SU-DHL-6 (cell line): ENCODE results near the gene TMPO.

ENCODE experiments used
- H2AFZ ChIP-seq: fragments of 200-600 bp; sonication (generic); 2 replicates; pipeline ENCODE4 v1.6.1; 2014; ENCODE audit warnings: low read depth, mild to moderate bottlenecking, moderate library complexity, mixed read lengths, antibody characterized with exemption, low read length; ENCODE audit not compliant: severe bottlenecking
- H3F3A ChIP-seq: fragments of 200-600 bp; shearing (Covaris generic); 2 replicates; pipeline ENCODE4 v1.6.0; 2016; ENCODE audit warnings: antibody characterized with exemption, mild to moderate bottlenecking; ENCODE audit not compliant: insufficient read depth
- H3K27ac ChIP-seq: fragments of 200-600 bp; sonication (generic); 2 replicates; pipeline ENCODE4 v1.5.1; 2016; ENCODE audit warnings: low read depth, mild to moderate bottlenecking, low read length, moderate library complexity, mixed read lengths
- H3K27me3 ChIP-seq: fragments of 200-600 bp; sonication (generic), shearing (Covaris generic); 2 replicates; pipeline ENCODE4 v1.6.0; 2014; ENCODE audit warnings: mild to moderate bottlenecking, low read length
- H3K36me3 ChIP-seq: fragments of 200-600 bp; sonication (generic); 2 replicates; pipeline ENCODE4 v1.6.1; 2014; ENCODE audit warnings: mild to moderate bottlenecking, low read length, mixed read lengths
- H3K4me2 ChIP-seq: fragments of 300-600, 200-600 bp; shearing (Covaris generic), sonication (generic); 2 replicates; pipeline ENCODE4 v1.6.0; 2014; ENCODE audit warnings: low read length, low read depth, mild to moderate bottlenecking; ENCODE audit not compliant: poor library complexity, severe bottlenecking
- H3K4me3 ChIP-seq: fragments of 200-600 bp; sonication (generic); 2 replicates; pipeline ENCODE4 v1.5.1; 2014; ENCODE audit warnings: antibody characterized with exemption, low read length, mild to moderate bottlenecking, mixed read lengths; ENCODE audit not compliant: insufficient read depth, poor library complexity, severe bottlenecking
- H3K79me2 ChIP-seq: fragments of 200-600 bp; sonication (generic); 2 replicates; pipeline ENCODE4 v1.6.1; 2014; ENCODE audit warnings: mild to moderate bottlenecking, low read length, moderate library complexity; ENCODE audit not compliant: insufficient read depth
- H3K9ac ChIP-seq: fragments of 200-600 bp; sonication (generic); 2 replicates; pipeline ENCODE4 v1.7.0; 2014; ENCODE audit warnings: mild to moderate bottlenecking, low read length
- H3K9me2 ChIP-seq: fragments of 200-600 bp; sonication (generic); replicated peaks from 2 replicates; pipeline ENCODE4 v1.6.1; 2014; ENCODE audit warnings: low read length; ENCODE audit not compliant: insufficient read depth
- H3K9me3 ChIP-seq: fragments of 200-600 bp; sonication (generic); 2 replicates; pipeline ENCODE4 v1.6.1; 2014; ENCODE audit warnings: low read length, mixed read lengths; ENCODE audit not compliant: insufficient read depth
- H4K20me1 ChIP-seq: fragments of 200-600 bp; sonication (generic); 2 replicates; pipeline ENCODE4 v1.6.1; 2014; ENCODE audit warnings: low read depth, mild to moderate bottlenecking, antibody characterized with exemption, low read length, moderate library complexity, mixed read lengths
- EZH2phosphoT487 ChIP-seq: fragments of 200-600 bp; sonication (generic), shearing (Covaris generic); conservative IDR thresholded peaks from 2 replicates; pipeline ENCODE4 v1.6.1; 2018; ENCODE audit warnings: mild to moderate bottlenecking, antibody characterized with exemption, low read length, moderate library complexity, mixed read lengths
- TF ChIP-seq, protein P1 (sequence below): fragments of 200-600 bp; sonication (generic); IDR thresholded peaks from one replicate; pipeline ENCODE4 v1.5.1; 2017; ENCODE audit warnings: antibody characterized with exemption, mild to moderate bottlenecking, low read length, moderate library complexity; ENCODE audit not compliant: insufficient read depth, poor library complexity, severe bottlenecking

Gene TMPO, protein sequence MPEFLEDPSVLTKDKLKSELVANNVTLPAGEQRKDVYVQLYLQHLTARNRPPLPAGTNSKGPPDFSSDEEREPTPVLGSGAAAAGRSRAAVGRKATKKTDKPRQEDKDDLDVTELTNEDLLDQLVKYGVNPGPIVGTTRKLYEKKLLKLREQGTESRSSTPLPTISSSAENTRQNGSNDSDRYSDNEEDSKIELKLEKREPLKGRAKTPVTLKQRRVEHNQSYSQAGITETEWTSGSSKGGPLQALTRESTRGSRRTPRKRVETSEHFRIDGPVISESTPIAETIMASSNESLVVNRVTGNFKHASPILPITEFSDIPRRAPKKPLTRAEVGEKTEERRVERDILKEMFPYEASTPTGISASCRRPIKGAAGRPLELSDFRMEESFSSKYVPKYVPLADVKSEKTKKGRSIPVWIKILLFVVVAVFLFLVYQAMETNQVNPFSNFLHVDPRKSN

DNA sequence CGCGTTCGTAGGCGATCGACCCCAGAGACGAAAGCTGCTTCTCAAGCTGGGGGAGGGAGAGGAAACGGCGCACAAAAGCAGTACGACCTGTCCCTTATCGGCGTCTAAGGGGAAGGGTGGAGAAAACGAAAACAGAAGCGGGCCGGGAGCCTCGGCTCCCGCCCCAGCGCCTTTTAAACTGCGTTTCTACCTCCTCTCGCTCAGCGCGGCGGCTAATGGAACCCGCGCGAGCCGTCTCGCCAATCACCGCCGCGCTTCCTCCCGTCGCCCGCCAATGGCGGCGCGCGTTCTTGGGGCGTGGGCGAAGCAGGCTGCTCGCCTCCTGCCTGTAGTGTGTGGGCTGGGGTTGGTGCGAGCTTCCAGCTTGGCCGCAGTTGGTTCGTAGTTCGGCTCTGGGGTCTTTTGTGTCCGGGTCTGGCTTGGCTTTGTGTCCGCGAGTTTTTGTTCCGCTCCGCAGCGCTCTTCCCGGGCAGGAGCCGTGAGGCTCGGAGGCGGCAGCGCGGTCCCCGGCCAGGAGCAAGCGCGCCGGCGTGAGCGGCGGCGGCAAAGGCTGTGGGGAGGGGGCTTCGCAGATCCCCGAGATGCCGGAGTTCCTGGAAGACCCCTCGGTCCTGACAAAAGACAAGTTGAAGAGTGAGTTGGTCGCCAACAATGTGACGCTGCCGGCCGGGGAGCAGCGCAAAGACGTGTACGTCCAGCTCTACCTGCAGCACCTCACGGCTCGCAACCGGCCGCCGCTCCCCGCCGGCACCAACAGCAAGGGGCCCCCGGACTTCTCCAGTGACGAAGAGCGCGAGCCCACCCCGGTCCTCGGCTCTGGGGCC, at the start of gene TMPO:
TMPO (plus strand) TSS at position 304 of the 824 bp plus-strand sequence; CDS start at position 582, 278 bp downstream.
- peak within 1 kb of the TSS; percentile 98 for H3K27ac ChIP-seq
- peak within 1 kb of the TSS; percentile 92 for H3K4me3 ChIP-seq
- H3K36me3 ChIP-seq, result peaks cover 18% of the 10 kb centered on the region
- H3K9me3 ChIP-seq, result no peaks in the 10 kb centered on the region
- peak within 1 kb of the TSS; percentile 100 for H3K9ac ChIP-seq
- peak within 1 kb of the TSS; percentile 100 for H3K4me2 ChIP-seq
- H3K9me2 ChIP-seq, result no peaks in the 10 kb centered on the region
- peaks cover 61% of the 10 kb centered on the region for H3K79me2 ChIP-seq
- H4K20me1 ChIP-seq, result peaks cover 6% of the 10 kb centered on the region; the same call in 1 of the 2 replicates
- no peaks in the 10 kb centered on the region for H3K27me3 ChIP-seq
- TF ChIP-seq EZH2phosphoT487, result no peak
- TF ChIP-seq, protein P1, sequence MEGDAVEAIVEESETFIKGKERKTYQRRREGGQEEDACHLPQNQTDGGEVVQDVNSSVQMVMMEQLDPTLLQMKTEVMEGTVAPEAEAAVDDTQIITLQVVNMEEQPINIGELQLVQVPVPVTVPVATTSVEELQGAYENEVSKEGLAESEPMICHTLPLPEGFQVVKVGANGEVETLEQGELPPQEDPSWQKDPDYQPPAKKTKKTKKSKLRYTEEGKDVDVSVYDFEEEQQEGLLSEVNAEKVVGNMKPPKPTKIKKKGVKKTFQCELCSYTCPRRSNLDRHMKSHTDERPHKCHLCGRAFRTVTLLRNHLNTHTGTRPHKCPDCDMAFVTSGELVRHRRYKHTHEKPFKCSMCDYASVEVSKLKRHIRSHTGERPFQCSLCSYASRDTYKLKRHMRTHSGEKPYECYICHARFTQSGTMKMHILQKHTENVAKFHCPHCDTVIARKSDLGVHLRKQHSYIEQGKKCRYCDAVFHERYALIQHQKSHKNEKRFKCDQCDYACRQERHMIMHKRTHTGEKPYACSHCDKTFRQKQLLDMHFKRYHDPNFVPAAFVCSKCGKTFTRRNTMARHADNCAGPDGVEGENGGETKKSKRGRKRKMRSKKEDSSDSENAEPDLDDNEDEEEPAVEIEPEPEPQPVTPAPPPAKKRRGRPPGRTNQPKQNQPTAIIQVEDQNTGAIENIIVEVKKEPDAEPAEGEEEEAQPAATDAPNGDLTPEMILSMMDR, result no peak
- H3F3A ChIP-seq, result peaks cover 25% of the 10 kb centered on the region; the same call in 1 of the 2 replicates
- peak within 1 kb of the TSS; percentile 55 for H2AFZ ChIP-seq

DNA sequence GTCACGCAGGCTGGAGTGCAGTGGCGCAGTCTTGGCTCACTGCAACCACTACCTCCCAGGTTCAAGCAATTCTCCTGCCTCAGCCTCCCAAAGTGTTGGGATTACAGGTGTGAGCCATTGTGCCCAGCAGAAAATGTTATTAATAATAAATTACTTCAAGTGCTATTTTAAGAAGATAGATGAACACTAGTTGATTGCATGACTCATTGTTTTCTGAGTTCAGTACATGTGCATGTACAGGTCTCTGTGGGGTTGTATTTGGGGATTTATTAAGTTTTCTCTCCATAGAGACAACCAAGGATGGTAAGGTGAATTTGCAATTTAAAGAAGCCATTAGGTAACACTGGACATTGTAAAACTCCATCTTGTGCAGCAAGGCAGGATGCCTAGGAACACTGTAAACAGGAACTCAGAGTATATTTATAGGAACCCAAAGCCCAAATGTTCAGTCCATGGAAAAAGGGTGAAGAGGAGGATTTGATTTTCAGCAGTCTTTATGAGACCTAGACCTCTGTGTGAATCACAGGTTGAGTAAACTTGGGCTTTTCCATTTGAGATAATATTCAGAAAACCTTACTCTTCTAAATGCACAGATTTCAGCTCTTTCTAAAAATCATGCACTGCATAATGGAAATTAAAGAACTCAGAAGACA, 49.3 kb upstream of the TMPO start:
- no peaks in the 10 kb centered on the region for H3K79me2 ChIP-seq
- no peak for TF ChIP-seq EZH2phosphoT487
- TF ChIP-seq, protein P1, result no peak
- H3K4me2 ChIP-seq, result no peak overlapping the region
- H3K9ac ChIP-seq, result no peak overlapping the region
- no peak overlapping the region for H3K27ac ChIP-seq
- no peak overlapping the region for H3K4me3 ChIP-seq
- no peaks in the 10 kb centered on the region for H3K27me3 ChIP-seq
- H3K9me3 ChIP-seq, result no peaks in the 10 kb centered on the region
- no peak overlapping the region for H2AFZ ChIP-seq
- no peaks in the 10 kb centered on the region for H3K9me2 ChIP-seq
- H3K36me3 ChIP-seq, result no peaks in the 10 kb centered on the region
- no peaks in the 10 kb centered on the region for H4K20me1 ChIP-seq
- H3F3A ChIP-seq, result no peaks in the 10 kb centered on the region

DNA sequence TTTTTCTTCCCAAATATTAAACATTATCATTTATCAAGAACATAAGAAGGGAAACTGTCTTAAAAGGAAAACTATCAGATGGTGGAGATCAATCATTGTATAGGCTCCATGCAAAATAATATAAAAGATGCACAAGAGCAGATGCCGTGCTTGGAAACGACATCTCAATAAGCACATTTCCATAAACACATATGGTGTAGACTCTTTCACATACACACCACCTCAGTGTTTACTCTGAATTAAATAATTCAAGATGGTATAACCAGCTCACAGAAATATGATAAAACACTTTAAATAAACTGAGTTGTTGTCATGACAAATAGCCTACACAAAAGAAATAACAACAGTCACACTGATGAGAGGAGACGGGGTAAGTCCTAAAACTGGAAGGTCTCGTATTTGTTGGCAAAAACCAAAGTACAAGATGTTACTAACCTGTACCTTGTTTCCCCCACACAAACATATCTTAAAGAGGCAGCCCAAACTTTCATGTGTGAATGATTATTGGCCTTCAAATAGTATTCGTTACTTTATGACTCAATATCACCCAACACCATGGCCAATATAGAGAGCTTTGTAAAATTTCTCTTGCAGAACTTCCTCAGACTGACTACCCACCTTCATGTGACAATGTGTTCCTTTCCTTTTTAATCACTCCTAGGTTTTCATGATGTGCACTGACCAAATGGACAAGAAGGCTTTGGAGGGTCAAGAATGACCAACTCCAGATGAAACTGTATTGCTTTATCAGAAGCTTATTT, 48.6 kb upstream of the TMPO start:
- H3K4me3 ChIP-seq, result no peak overlapping the region
- H3K9me3 ChIP-seq, result no peaks in the 10 kb centered on the region
- H3K9me2 ChIP-seq, result no peaks in the 10 kb centered on the region
- no peaks in the 10 kb centered on the region for H3K36me3 ChIP-seq
- H3K9ac ChIP-seq, result no peak overlapping the region
- H2AFZ ChIP-seq, result no peak overlapping the region
- TF ChIP-seq, protein P1, result no peak
- no peak for TF ChIP-seq EZH2phosphoT487
- no peaks in the 10 kb centered on the region for H4K20me1 ChIP-seq
- H3F3A ChIP-seq, result no peaks in the 10 kb centered on the region
- H3K79me2 ChIP-seq, result no peaks in the 10 kb centered on the region
- H3K27ac ChIP-seq, result no peak overlapping the region
- no peaks in the 10 kb centered on the region for H3K27me3 ChIP-seq
- H3K4me2 ChIP-seq, result no peak overlapping the region
